Measurements from ENCODE around the gene NEDD4L.
"Not testable (repeated sequence)": the region's sequence is repeated elsewhere in the genome, so short reads cannot be mapped to it uniquely, and the experiment has no call there.

Gene NEDD4L

GRCh38 chr18:58166278-58166844, 122.3 kb downstream of the NEDD4L start:
- Histone ChIP-seq H3K9ac (ENCODE audit: low read depth, low read length) (no peak overlapping the region), H3K9me3 (replicated peaks; ENCODE audit: low read length) (no peaks in the 10 kb centered on the region), H3K4me1 (ENCODE audit: control insufficient read depth, insufficient read depth, low read length) (no peaks in the 10 kb centered on the region), H3K27me3 (ENCODE audit: control insufficient read depth, insufficient read depth, low read length) (no peaks in the 10 kb centered on the region), H3K36me3 (ENCODE audit: insufficient read depth, low read length) (no peaks in the 10 kb centered on the region), H3K4me2 (ENCODE audit: low read length) (no peak overlapping the region), H3K4me3 (ENCODE audit: low read length) (no peak overlapping the region)

GRCh38 chr18:58167073-58167472, 123.0 kb downstream of the NEDD4L start:
- Histone ChIP-seq H3K4me1 (ENCODE audit: control insufficient read depth, insufficient read depth, low read length) (no peaks in the 10 kb centered on the region), H3K4me3 (ENCODE audit: low read length) (no peak overlapping the region), H3K27me3 (ENCODE audit: control insufficient read depth, insufficient read depth, low read length) (no peaks in the 10 kb centered on the region), H3K36me3 (ENCODE audit: insufficient read depth, low read length) (no peaks in the 10 kb centered on the region), H3K9ac (ENCODE audit: low read depth, low read length) (no peak overlapping the region), H3K4me2 (ENCODE audit: low read length) (no peak overlapping the region), H3K9me3 (replicated peaks; ENCODE audit: low read length) (no peaks in the 10 kb centered on the region)

- no peaks in the 10 kb centered on the region for H3K4me1 ChIP-seq (ENCODE audit: control insufficient read depth, insufficient read depth, low read length)
- no peak overlapping the region for H3K4me3 ChIP-seq (ENCODE audit: low read length)
- no peaks in the 10 kb centered on the region for H3K9me3 ChIP-seq (replicated peaks; ENCODE audit: low read length)
- H3K36me3 ChIP-seq (ENCODE audit: insufficient read depth, low read length) = no peaks in the 10 kb centered on the region
- H3K27me3 ChIP-seq (ENCODE audit: control insufficient read depth, insufficient read depth, low read length) = no peaks in the 10 kb centered on the region
- H3K4me2 ChIP-seq (ENCODE audit: low read length) = no peak overlapping the region
- no peak overlapping the region for H3K9ac ChIP-seq (ENCODE audit: low read depth, low read length)
Measured at GRCh38 chr18:58168221-58168620, 124.2 kb downstream of the NEDD4L start.

- H3K27me3 ChIP-seq (ENCODE audit: control insufficient read depth, insufficient read depth, low read length) = no peaks in the 10 kb centered on the region
- H3K4me2 ChIP-seq (ENCODE audit: low read length) = no peak overlapping the region
- no peak overlapping the region for H3K9ac ChIP-seq (ENCODE audit: low read depth, low read length)
- no peaks in the 10 kb centered on the region for H3K36me3 ChIP-seq (ENCODE audit: insufficient read depth, low read length)
- no peaks in the 10 kb centered on the region for H3K9me3 ChIP-seq (replicated peaks; ENCODE audit: low read length)
- H3K4me1 ChIP-seq (ENCODE audit: control insufficient read depth, insufficient read depth, low read length) = no peaks in the 10 kb centered on the region
- no peak overlapping the region for H3K4me3 ChIP-seq (ENCODE audit: low read length)
Measured at GRCh38 chr18:58168993-58169392, 125.0 kb downstream of the NEDD4L start.

- H3K4me1 ChIP-seq (ENCODE audit: control insufficient read depth, insufficient read depth, low read length) = no peaks in the 10 kb centered on the region
- no peak overlapping the region for H3K9ac ChIP-seq (ENCODE audit: low read depth, low read length)
- no peak overlapping the region for H3K4me2 ChIP-seq (ENCODE audit: low read length)
- H3K27me3 ChIP-seq (ENCODE audit: control insufficient read depth, insufficient read depth, low read length) = no peaks in the 10 kb centered on the region
- no peak overlapping the region for H3K4me3 ChIP-seq (ENCODE audit: low read length)
- no peaks in the 10 kb centered on the region for H3K36me3 ChIP-seq (ENCODE audit: insufficient read depth, low read length)
- H3K9me3 ChIP-seq (replicated peaks; ENCODE audit: low read length) = no peaks in the 10 kb centered on the region
Measured at GRCh38 chr18:58169472-58169871, 125.4 kb downstream of the NEDD4L start.

GRCh38 chr18:58170036-58170435, 126.0 kb downstream of the NEDD4L start:
- H3K9ac ChIP-seq (ENCODE audit: low read depth, low read length); H3K4me3 ChIP-seq (ENCODE audit: low read length); H3K36me3 ChIP-seq (ENCODE audit: insufficient read depth, low read length); H3K9me3 ChIP-seq (replicated peaks; ENCODE audit: low read length); H3K27me3 ChIP-seq (ENCODE audit: control insufficient read depth, insufficient read depth, low read length); H3K4me2 ChIP-seq (ENCODE audit: low read length); H3K4me1 ChIP-seq (ENCODE audit: control insufficient read depth, insufficient read depth, low read length): not testable (repeated sequence)

GRCh38 chr18:58172031-58172430, 128.0 kb downstream of the NEDD4L start:
- Histone ChIP-seq H3K4me2 (ENCODE audit: low read length) (no peak overlapping the region), H3K9me3 (replicated peaks; ENCODE audit: low read length) (no peaks in the 10 kb centered on the region), H3K27me3 (ENCODE audit: control insufficient read depth, insufficient read depth, low read length) (no peaks in the 10 kb centered on the region), H3K4me3 (ENCODE audit: low read length) (no peak overlapping the region), H3K9ac (ENCODE audit: low read depth, low read length) (no peak overlapping the region), H3K36me3 (ENCODE audit: insufficient read depth, low read length) (no peaks in the 10 kb centered on the region), H3K4me1 (ENCODE audit: control insufficient read depth, insufficient read depth, low read length) (peaks cover 7% of the 10 kb centered on the region)

- no peak overlapping the region for H3K4me2 ChIP-seq (ENCODE audit: low read length)
- no peak overlapping the region for H3K4me3 ChIP-seq (ENCODE audit: low read length)
- H3K9me3 ChIP-seq (replicated peaks; ENCODE audit: low read length) = no peaks in the 10 kb centered on the region
- peaks cover 16% of the 10 kb centered on the region for H3K4me1 ChIP-seq (ENCODE audit: control insufficient read depth, insufficient read depth, low read length)
- H3K36me3 ChIP-seq (ENCODE audit: insufficient read depth, low read length) = no peaks in the 10 kb centered on the region
- H3K27me3 ChIP-seq (ENCODE audit: control insufficient read depth, insufficient read depth, low read length) = no peaks in the 10 kb centered on the region
- no peak overlapping the region for H3K9ac ChIP-seq (ENCODE audit: low read depth, low read length)
Measured at GRCh38 chr18:58174285-58174684, 130.3 kb downstream of the NEDD4L start.

GRCh38 chr18:58175122-58175785, 131.2 kb downstream of the NEDD4L start:
- Histone ChIP-seq H3K4me1 (ENCODE audit: control insufficient read depth, insufficient read depth, low read length) (peaks cover 16% of the 10 kb centered on the region), H3K4me2 (ENCODE audit: low read length) (no peak overlapping the region), H3K4me3 (ENCODE audit: low read length) (no peak overlapping the region), H3K36me3 (ENCODE audit: insufficient read depth, low read length) (no peaks in the 10 kb centered on the region), H3K27me3 (ENCODE audit: control insufficient read depth, insufficient read depth, low read length) (no peaks in the 10 kb centered on the region), H3K9ac (ENCODE audit: low read depth, low read length) (no peak overlapping the region), H3K9me3 (replicated peaks; ENCODE audit: low read length) (no peaks in the 10 kb centered on the region)

GRCh38 chr18:58175786-58176176, 131.8 kb downstream of the NEDD4L start:
- Histone ChIP-seq H3K9ac (ENCODE audit: low read depth, low read length) (no peak overlapping the region), H3K36me3 (ENCODE audit: insufficient read depth, low read length) (no peaks in the 10 kb centered on the region), H3K4me3 (ENCODE audit: low read length) (no peak overlapping the region), H3K9me3 (replicated peaks; ENCODE audit: low read length) (no peaks in the 10 kb centered on the region), H3K4me1 (ENCODE audit: control insufficient read depth, insufficient read depth, low read length) (peaks cover 16% of the 10 kb centered on the region), H3K27me3 (ENCODE audit: control insufficient read depth, insufficient read depth, low read length) (no peaks in the 10 kb centered on the region), H3K4me2 (ENCODE audit: low read length) (no peak overlapping the region)

GRCh38 chr18:58177004-58177717, 133.1 kb downstream of the NEDD4L start:
- Histone ChIP-seq H3K4me1 (ENCODE audit: control insufficient read depth, insufficient read depth, low read length) (peaks cover 16% of the 10 kb centered on the region), H3K4me3 (ENCODE audit: low read length) (peak overlapping the region; percentile 23), H3K27me3 (ENCODE audit: control insufficient read depth, insufficient read depth, low read length) (no peaks in the 10 kb centered on the region), H3K9me3 (replicated peaks; ENCODE audit: low read length) (no peaks in the 10 kb centered on the region), H3K36me3 (ENCODE audit: insufficient read depth, low read length) (no peaks in the 10 kb centered on the region), H3K4me2 (ENCODE audit: low read length) (peak overlapping the region; percentile 67), H3K9ac (ENCODE audit: low read depth, low read length) (peak overlapping the region; percentile 34)
